IMR-90 (cell line): ENCODE results near the gene NOS3.

Experiments used
- FOS ChIP-seq: fragments of 150-350 bp; IDR thresholded peaks from 2 replicates; pipeline ENCODE4 v1.6.1; 2016; ENCODE audit warnings: low read depth, low read length
- MAFK ChIP-seq: IDR thresholded peaks from 2 replicates; pipeline ENCODE4 v1.6.1; 2012; ENCODE audit warnings: low read depth, low read length, improper control_type of control experiment
- MXI1 ChIP-seq: IDR thresholded peaks from 2 replicates; pipeline ENCODE4 v1.6.1; 2012; ENCODE audit warnings: low read depth, mild to moderate bottlenecking, low read length, moderate library complexity, borderline replicate concordance
- POLR2A ChIP-seq: IDR thresholded peaks from 2 replicates; pipeline ENCODE4 v1.6.1; 2012; ENCODE audit warnings: mild to moderate bottlenecking, low read depth, low read length
- RFX5 ChIP-seq: IDR thresholded peaks from 2 replicates; pipeline ENCODE4 v1.8.0; 2012; ENCODE audit warnings: low read depth, mild to moderate bottlenecking, low read length, moderate library complexity
- TF ChIP-seq, protein P1 (sequence below): conservative IDR thresholded peaks from 2 replicates; pipeline ENCODE4 v1.5.1; 2012; ENCODE audit warnings: mild to moderate bottlenecking, low read depth, low read length, improper control_type of control experiment

DNA sequence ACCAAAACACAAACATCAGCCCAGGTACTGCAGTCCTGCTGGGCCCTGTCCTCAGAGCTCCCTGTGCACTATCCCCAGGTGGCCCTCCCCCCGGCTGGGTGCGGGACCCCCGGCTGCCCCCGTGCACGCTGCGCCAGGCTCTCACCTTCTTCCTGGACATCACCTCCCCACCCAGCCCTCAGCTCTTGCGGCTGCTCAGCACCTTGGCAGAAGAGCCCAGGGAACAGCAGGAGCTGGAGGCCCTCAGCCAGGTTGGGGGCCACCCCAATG lies 19.2 kb downstream of the NOS3 start:
- TF ChIP-seq FOS: no peak
- TF ChIP-seq, protein P1, sequence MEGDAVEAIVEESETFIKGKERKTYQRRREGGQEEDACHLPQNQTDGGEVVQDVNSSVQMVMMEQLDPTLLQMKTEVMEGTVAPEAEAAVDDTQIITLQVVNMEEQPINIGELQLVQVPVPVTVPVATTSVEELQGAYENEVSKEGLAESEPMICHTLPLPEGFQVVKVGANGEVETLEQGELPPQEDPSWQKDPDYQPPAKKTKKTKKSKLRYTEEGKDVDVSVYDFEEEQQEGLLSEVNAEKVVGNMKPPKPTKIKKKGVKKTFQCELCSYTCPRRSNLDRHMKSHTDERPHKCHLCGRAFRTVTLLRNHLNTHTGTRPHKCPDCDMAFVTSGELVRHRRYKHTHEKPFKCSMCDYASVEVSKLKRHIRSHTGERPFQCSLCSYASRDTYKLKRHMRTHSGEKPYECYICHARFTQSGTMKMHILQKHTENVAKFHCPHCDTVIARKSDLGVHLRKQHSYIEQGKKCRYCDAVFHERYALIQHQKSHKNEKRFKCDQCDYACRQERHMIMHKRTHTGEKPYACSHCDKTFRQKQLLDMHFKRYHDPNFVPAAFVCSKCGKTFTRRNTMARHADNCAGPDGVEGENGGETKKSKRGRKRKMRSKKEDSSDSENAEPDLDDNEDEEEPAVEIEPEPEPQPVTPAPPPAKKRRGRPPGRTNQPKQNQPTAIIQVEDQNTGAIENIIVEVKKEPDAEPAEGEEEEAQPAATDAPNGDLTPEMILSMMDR: no peak
- TF ChIP-seq POLR2A: no peak
- no peak for TF ChIP-seq MXI1
- TF ChIP-seq MAFK: no peak
- no peak for TF ChIP-seq RFX5
